Measurements from ENCODE around the gene PHYHD1.

PHYHD1 gene

GRCh38 chr9:128986671-128987070 lies 65.9 kb downstream of the PHYHD1 start:
- DNase-seq: no peak

- no peak for DNase-seq
Measured at GRCh38 chr9:128987805-128988204, 67.0 kb downstream of the PHYHD1 start.

Measured in T-helper 1 cell (primary cell).